Measurements from ENCODE around the gene GRIP2.

GRCh38 chr3:14568269-14568668, 28.1 kb upstream of the GRIP2 start:
- TF ChIP-seq, protein P1, sequence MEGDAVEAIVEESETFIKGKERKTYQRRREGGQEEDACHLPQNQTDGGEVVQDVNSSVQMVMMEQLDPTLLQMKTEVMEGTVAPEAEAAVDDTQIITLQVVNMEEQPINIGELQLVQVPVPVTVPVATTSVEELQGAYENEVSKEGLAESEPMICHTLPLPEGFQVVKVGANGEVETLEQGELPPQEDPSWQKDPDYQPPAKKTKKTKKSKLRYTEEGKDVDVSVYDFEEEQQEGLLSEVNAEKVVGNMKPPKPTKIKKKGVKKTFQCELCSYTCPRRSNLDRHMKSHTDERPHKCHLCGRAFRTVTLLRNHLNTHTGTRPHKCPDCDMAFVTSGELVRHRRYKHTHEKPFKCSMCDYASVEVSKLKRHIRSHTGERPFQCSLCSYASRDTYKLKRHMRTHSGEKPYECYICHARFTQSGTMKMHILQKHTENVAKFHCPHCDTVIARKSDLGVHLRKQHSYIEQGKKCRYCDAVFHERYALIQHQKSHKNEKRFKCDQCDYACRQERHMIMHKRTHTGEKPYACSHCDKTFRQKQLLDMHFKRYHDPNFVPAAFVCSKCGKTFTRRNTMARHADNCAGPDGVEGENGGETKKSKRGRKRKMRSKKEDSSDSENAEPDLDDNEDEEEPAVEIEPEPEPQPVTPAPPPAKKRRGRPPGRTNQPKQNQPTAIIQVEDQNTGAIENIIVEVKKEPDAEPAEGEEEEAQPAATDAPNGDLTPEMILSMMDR (IDR thresholded peaks at IDR 0.05; ENCODE audit: poor library complexity, severe bottlenecking): no peak
- TF ChIP-seq, protein P2, sequence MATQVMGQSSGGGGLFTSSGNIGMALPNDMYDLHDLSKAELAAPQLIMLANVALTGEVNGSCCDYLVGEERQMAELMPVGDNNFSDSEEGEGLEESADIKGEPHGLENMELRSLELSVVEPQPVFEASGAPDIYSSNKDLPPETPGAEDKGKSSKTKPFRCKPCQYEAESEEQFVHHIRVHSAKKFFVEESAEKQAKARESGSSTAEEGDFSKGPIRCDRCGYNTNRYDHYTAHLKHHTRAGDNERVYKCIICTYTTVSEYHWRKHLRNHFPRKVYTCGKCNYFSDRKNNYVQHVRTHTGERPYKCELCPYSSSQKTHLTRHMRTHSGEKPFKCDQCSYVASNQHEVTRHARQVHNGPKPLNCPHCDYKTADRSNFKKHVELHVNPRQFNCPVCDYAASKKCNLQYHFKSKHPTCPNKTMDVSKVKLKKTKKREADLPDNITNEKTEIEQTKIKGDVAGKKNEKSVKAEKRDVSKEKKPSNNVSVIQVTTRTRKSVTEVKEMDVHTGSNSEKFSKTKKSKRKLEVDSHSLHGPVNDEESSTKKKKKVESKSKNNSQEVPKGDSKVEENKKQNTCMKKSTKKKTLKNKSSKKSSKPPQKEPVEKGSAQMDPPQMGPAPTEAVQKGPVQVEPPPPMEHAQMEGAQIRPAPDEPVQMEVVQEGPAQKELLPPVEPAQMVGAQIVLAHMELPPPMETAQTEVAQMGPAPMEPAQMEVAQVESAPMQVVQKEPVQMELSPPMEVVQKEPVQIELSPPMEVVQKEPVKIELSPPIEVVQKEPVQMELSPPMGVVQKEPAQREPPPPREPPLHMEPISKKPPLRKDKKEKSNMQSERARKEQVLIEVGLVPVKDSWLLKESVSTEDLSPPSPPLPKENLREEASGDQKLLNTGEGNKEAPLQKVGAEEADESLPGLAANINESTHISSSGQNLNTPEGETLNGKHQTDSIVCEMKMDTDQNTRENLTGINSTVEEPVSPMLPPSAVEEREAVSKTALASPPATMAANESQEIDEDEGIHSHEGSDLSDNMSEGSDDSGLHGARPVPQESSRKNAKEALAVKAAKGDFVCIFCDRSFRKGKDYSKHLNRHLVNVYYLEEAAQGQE (IDR thresholded peaks at IDR 0.05; ENCODE audit: borderline replicate concordance): no peak
- TF ChIP-seq EZH2 (IDR thresholded peaks at IDR 0.05; ENCODE audit: borderline replicate concordance, insufficient read depth, low read length, poor library complexity, severe bottlenecking) (no peak), EP300 (conservative IDR thresholded peaks at IDR 0.05; ENCODE audit: poor library complexity, severe bottlenecking) (no peak), POLR2AphosphoS5 (IDR thresholded peaks at IDR 0.05) (no peak), SMC3 (conservative IDR thresholded peaks at IDR 0.05; ENCODE audit: poor library complexity) (no peak), RAD21 (conservative IDR thresholded peaks at IDR 0.05) (no peak)
